Common myeloid progenitor, CD34-positive (primary cell): Measurements from ENCODE around the gene COX18.

Source experiments
- CTCF ChIA-PET: fragments of 350-600 bp; sonication (Branson Sonifier 250); formaldehyde crosslinking; loops from one replicate; lab custom pipeline; 2021; ENCODE audit warnings: antibody characterized with exemption; lab: Charles Lee
- POLR2A ChIA-PET: fragments of 350-600 bp; sonication (Branson Sonifier 250); formaldehyde crosslinking; loops from one replicate; lab custom pipeline; 2021; ENCODE audit warnings: antibody characterized with exemption; lab: Charles Lee
- DNase-seq, 3 donors: peaks; one replicate each; pipeline versions ENCODE4 v3.0.0 to v3.0.0-alpha.2; 2013
- H3K27ac ChIP-seq, 2 experiments: 1 replicate in 1 of 2; 2 replicates in 1 of 2; pipeline ENCODE4 v1.7.0; 2013; ENCODE audit warnings: inconsistent platforms in 2 of 2, low read length in 2 of 2, mild to moderate bottlenecking in 2 of 2, low read depth in 1 of 2, moderate library complexity in 1 of 2; ENCODE audit not compliant: severe bottlenecking in 2 of 2, insufficient read depth in 1 of 2, poor library complexity in 1 of 2
- H3K27me3 ChIP-seq, 5 experiments: replicated peaks in 2 of 5; 1 replicate in 3 of 5; 2 replicates in 2 of 5; pipeline versions ENCODE4 v1.6.1 to v1.7.0; 2013; ENCODE audit warnings: low read length in 4 of 5, mild to moderate bottlenecking in 2 of 5, moderate library complexity in 2 of 5, inconsistent platforms in 1 of 5; ENCODE audit not compliant: insufficient read depth in 5 of 5, control insufficient read depth in 4 of 5
- H3K36me3 ChIP-seq, 4 experiments: 1 replicate in 2 of 4; 2 replicates in 2 of 4; pipeline versions ENCODE4 v1.6.1 to v1.7.0; 2013; ENCODE audit warnings: low read length in 3 of 4, control low read depth in 1 of 4, mild to moderate bottlenecking in 1 of 4; ENCODE audit not compliant: control insufficient read depth in 4 of 4, insufficient read depth in 4 of 4
- H3K4me1 ChIP-seq, 4 experiments: 1 replicate in 3 of 4; 2 replicates in 1 of 4; pipeline versions ENCODE4 v1.6.1 to v1.7.1; 2013; ENCODE audit warnings: low read length in 3 of 4, mild to moderate bottlenecking in 3 of 4, control low read depth in 1 of 4, inconsistent platforms in 1 of 4, moderate library complexity in 1 of 4; ENCODE audit not compliant: control insufficient read depth in 4 of 4, insufficient read depth in 4 of 4; ENCODE audit errors: control extremely low read depth in 1 of 4
- H3K4me3 ChIP-seq, 7 experiments: 1 replicate in 4 of 7; 2 replicates in 3 of 7; pipeline versions ENCODE4 v1.5.1 to v1.7.0; 2013; ENCODE audit warnings: mild to moderate bottlenecking in 7 of 7, low read length in 6 of 7, moderate library complexity in 6 of 7, inconsistent platforms in 2 of 7, low read depth in 2 of 7, control low read depth in 1 of 7; ENCODE audit not compliant: insufficient read depth in 4 of 7, control insufficient read depth in 1 of 7; ENCODE audit errors: extremely low read depth in 1 of 7
- H3K9me3 ChIP-seq, 5 experiments: 1 replicate in 4 of 5; 2 replicates in 1 of 5; pipeline versions ENCODE4 v1.6.1 to v1.7.1; 2013; ENCODE audit warnings: low read length in 4 of 5, mild to moderate bottlenecking in 2 of 5, inconsistent platforms in 1 of 5, low read depth in 1 of 5, moderate library complexity in 1 of 5; ENCODE audit not compliant: control insufficient read depth in 4 of 5, insufficient read depth in 2 of 5; ENCODE audit errors: control extremely low read depth in 1 of 5
- WGBS: methylation state at CpG from one replicate; pipeline ENCODE4 v1.1.5; 2013; ENCODE audit not compliant: insufficient coverage; 5-methylcytosine and 5-hydroxymethylcytosine counted together

COX18 gene

DNA sequence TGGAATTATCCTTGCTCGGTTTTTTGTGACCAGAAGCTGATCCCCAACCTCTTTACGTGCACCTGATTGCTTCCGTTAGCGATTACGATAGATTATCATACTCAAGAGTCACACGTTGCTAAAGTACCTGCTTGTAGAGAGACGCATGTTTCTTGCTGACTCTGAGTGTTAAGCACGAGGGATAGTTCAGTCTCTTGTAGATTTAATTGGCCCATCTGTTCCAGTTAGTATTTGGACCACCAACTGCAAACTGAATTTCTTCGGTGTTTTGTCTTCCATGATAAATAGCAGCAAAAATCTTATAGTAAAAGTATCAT, 516 bp upstream of the COX18 start:
- Histone ChIP-seq H3K4me1 (peaks cover 11 to 36% (median 12%) of the 10 kb centered on the region in 4 experiments), H3K4me3 (peak overlapping the region in 6 of 7 experiments; percentile 62 to 94 (median 84)), H3K27me3 (no peaks in the 10 kb centered on the region), H3K9me3 (no peaks in the 10 kb centered on the region), H3K36me3 (peaks cover 2 to 19% (median 11%) of the 10 kb centered on the region in 4 experiments), H3K27ac (peak overlapping the region; percentile 89 to 96)
- DNase-seq = no peak
- 6% methylated on average over 8 of the region's 9 CpGs for WGBS
- ChIA-PET CTCF (interaction anchor here (1.0 to 3.3 kb wide), 3 partner anchors 10 to 189 kb away, joined by 3 to 11 read pairs (median 10); partner anchors contain the start of gene ANKRD17), POLR2A (interaction anchor here (2.0 kb wide), 1 partner anchor 189 kb away, joined by 5 read pairs; the partner anchor contains the start of gene ANKRD17)

DNA sequence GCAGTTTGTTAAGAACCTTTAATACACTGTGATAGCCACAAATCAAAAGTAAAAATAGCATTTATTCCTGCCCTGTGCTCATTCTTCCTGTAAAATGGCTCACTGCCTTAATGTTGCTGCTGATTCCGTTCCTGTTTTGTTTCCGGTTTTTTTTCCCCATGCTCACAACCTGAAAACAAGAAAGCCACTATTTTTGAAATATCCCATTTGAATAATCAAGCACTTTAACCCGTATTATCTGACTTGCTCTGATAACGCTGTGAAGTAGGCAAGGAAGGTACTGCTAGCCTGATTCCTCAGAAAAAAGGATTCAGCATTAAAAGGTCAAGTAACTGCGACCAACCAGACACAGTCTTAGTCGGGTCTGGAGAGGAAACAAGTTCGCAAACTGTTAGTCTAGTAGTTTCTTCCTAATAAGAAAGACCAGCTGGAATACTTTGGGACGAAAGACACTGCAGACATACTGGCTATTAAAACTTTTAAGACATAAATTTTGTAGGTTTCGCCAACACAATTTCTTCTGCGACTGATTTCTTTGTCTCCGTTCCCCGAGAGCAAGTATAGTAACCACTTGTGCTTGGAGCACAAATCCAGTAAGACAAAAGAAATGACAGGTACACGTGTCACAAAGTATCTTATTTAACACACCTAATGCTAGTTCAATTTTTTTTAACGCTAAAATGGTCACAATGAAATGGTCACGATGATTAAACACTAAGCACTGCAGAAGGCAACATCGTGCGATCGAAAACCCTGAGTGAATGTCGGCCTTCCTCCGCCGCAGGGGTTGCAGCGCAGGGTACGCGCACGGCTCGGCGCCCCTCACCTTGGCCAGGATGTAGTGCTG, 802 bp downstream of the COX18 start:
- 0% methylated on average over 26 of the region's 27 CpGs for WGBS
- H3K4me1 ChIP-seq = peaks cover 11 to 36% (median 12%) of the 10 kb centered on the region in 4 experiments

GRCh38 chr4:73067971-73068394, 1.5 kb downstream of the COX18 start:
- DNase-seq = peak; percentile 5 to 51 (median 40)
- CTCF ChIA-PET = interaction anchor here (1.1 kb wide), 1 partner anchor 767 kb away, joined by 3 read pairs; no protein-coding TSS in a partner anchor
- WGBS = no CpG with 5 or more reads among the region's 4 CpGs

More for the DNA sequence above, 802 bp downstream of the COX18 start:
- Histone ChIP-seq H3K36me3 (peaks cover 2 to 20% (median 12%) of the 10 kb centered on the region in 4 experiments), H3K27ac (peak overlapping the region; percentile 89 to 96), H3K9me3 (no peaks in the 10 kb centered on the region), H3K27me3 (no peaks in the 10 kb centered on the region), H3K4me3 (peak overlapping the region; percentile 71 to 94 (median 85))
- DNase-seq = peak; percentile 32 to 50 (median 49)
- ChIA-PET CTCF (interaction anchor here (1.0 kb wide), 1 partner anchor 30 kb away, joined by 3 read pairs; no protein-coding TSS in a partner anchor), POLR2A (interaction anchor here (0.6 kb wide), 1 partner anchor 16 kb away, joined by 3 read pairs; no protein-coding TSS in a partner anchor)

GRCh38 chr4:73066928-73067327, 2.6 kb downstream of the COX18 start:
- CTCF ChIA-PET = interaction anchor here (1.1 kb wide), 1 partner anchor 765 kb away, joined by 3 read pairs; no protein-coding TSS in a partner anchor
- peaks cover 2 to 27% (median 17%) of the 10 kb centered on the region in 4 experiments for H3K36me3 ChIP-seq
- peak in 2 of 3 donors; percentile 17 for DNase-seq
- POLR2A ChIA-PET = no interaction called here
- no peaks in the 10 kb centered on the region for H3K27me3 ChIP-seq
- peaks cover 11 to 36% (median 12%) of the 10 kb centered on the region in 4 experiments for H3K4me1 ChIP-seq
- H3K27ac ChIP-seq = peak overlapping the region in 1 of 2 experiments; percentile 46
- H3K4me3 ChIP-seq = no peak overlapping the region
- no peaks in the 10 kb centered on the region for H3K9me3 ChIP-seq
- 100% methylated on average over 1 of the region's 2 CpGs for WGBS

More at GRCh38 chr4:73067971-73068394, 1.5 kb downstream of the COX18 start:
- Histone ChIP-seq H3K9me3 (no peaks in the 10 kb centered on the region), H3K36me3 (peaks cover 2 to 23% (median 14%) of the 10 kb centered on the region in 4 experiments), H3K4me1 (peaks cover 11 to 36% (median 12%) of the 10 kb centered on the region in 4 experiments), H3K27me3 (no peaks in the 10 kb centered on the region), H3K4me3 (peak overlapping the region in 6 of 7 experiments; percentile 71 to 94 (median 88)), H3K27ac (peak overlapping the region; percentile 89 to 96)
- POLR2A ChIA-PET = interaction anchor here (0.6 kb wide), 1 partner anchor 16 kb away, joined by 3 read pairs; no protein-coding TSS in a partner anchor

- 100% methylated on average over 1 of the region's 3 CpGs for WGBS
- CTCF ChIA-PET = no interaction called here
Measured at GRCh38 chr4:73066445-73066844, 3.1 kb downstream of the COX18 start.

DNA sequence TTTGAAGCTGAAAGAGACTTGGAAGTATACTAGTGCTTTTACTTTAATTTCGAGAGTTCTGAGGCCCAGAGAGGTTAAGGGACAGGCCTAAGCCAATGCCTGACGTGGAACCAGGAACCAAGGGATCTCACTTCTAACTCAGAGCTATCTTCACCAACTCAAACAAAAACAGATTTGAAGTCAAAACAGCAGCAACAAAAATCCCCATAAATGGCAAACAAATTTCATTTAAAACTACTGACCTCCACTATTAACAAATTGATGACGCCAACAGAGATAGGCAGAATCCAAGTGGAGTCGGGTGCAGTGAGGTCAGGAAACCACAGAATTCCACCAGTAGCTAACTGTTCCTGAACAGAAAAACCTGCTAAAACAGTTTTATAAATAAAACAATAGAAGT, 5.0 kb downstream of the COX18 start:
- ChIA-PET POLR2A (no interaction called here), CTCF (no interaction called here)
- WGBS = 100% methylated on average over 1 of the region's 4 CpGs

More at GRCh38 chr4:73066445-73066844, 3.1 kb downstream of the COX18 start:
- POLR2A ChIA-PET = no interaction called here
- no peak overlapping the region for H3K4me3 ChIP-seq
- no peaks in the 10 kb centered on the region for H3K27me3 ChIP-seq
- peaks cover 2 to 30% (median 16%) of the 10 kb centered on the region in 4 experiments for H3K36me3 ChIP-seq
- H3K4me1 ChIP-seq = peaks cover 11 to 36% (median 12%) of the 10 kb centered on the region in 4 experiments
- no peak overlapping the region for H3K27ac ChIP-seq
- DNase-seq = peak in 2 of 3 donors; percentile 36 to 56
- no peaks in the 10 kb centered on the region for H3K9me3 ChIP-seq

More for the DNA sequence above, 5.0 kb downstream of the COX18 start:
- H3K4me3 ChIP-seq = no peak overlapping the region
- H3K27me3 ChIP-seq = no peaks in the 10 kb centered on the region
- no peaks in the 10 kb centered on the region for H3K9me3 ChIP-seq
- H3K4me1 ChIP-seq = peaks cover 4 to 29% (median 10%) of the 10 kb centered on the region in 4 experiments
- peaks cover 2 to 46% (median 24%) of the 10 kb centered on the region in 4 experiments for H3K36me3 ChIP-seq
- H3K27ac ChIP-seq = no peak overlapping the region
- no peak for DNase-seq
